ENCODE results near the gene C3AR1.

- TF ChIP-seq POLR2A (IDR thresholded peaks at IDR 0.05): no peak
- TF ChIP-seq, protein P1, sequence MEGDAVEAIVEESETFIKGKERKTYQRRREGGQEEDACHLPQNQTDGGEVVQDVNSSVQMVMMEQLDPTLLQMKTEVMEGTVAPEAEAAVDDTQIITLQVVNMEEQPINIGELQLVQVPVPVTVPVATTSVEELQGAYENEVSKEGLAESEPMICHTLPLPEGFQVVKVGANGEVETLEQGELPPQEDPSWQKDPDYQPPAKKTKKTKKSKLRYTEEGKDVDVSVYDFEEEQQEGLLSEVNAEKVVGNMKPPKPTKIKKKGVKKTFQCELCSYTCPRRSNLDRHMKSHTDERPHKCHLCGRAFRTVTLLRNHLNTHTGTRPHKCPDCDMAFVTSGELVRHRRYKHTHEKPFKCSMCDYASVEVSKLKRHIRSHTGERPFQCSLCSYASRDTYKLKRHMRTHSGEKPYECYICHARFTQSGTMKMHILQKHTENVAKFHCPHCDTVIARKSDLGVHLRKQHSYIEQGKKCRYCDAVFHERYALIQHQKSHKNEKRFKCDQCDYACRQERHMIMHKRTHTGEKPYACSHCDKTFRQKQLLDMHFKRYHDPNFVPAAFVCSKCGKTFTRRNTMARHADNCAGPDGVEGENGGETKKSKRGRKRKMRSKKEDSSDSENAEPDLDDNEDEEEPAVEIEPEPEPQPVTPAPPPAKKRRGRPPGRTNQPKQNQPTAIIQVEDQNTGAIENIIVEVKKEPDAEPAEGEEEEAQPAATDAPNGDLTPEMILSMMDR (IDR thresholded peaks at IDR 0.05): no peak
Measured at GRCh38 chr12:8077207-8077606, 11.0 kb upstream of the C3AR1 start.
